Mesenchymal stem cell (in vitro differentiated cells and primary cell): ENCODE results near the gene PTGES2.

Experiments
- DNase-seq: peaks from one replicate; pipeline ENCODE4 v3.0.0-alpha.2; 2013
- H2AFZ ChIP-seq: one replicate; pipeline ENCODE4 v1.6.1; 2013; ENCODE audit warnings: low read depth, mild to moderate bottlenecking, control low read depth, inconsistent platforms, low read length, moderate library complexity
- H2AK5ac ChIP-seq: 2 replicates; pipeline ENCODE4 v1.6.1; 2013; ENCODE audit warnings: low read length, moderate library complexity, mild to moderate bottlenecking, inconsistent platforms; ENCODE audit not compliant: severe bottlenecking
- H2BK120ac ChIP-seq: one replicate; pipeline ENCODE4 v1.6.1; 2013; ENCODE audit warnings: low read depth, mild to moderate bottlenecking, inconsistent platforms, low read length, moderate library complexity
- H2BK12ac ChIP-seq, 2 experiments: one replicate each; pipeline ENCODE4 v1.6.1; 2013; ENCODE audit warnings: inconsistent platforms in 2 of 2, low read length in 2 of 2, mild to moderate bottlenecking in 2 of 2, moderate library complexity in 2 of 2, control low read depth in 1 of 2
- H2BK15ac ChIP-seq: one replicate; pipeline ENCODE4 v1.6.1; 2013; ENCODE audit warnings: mild to moderate bottlenecking, low read depth, inconsistent platforms; ENCODE audit not compliant: poor library complexity, severe bottlenecking
- H2BK5ac ChIP-seq: 2 replicates; pipeline ENCODE4 v1.6.1; 2013; ENCODE audit warnings: low read depth, mild to moderate bottlenecking, low read length, control low read depth, inconsistent platforms; ENCODE audit not compliant: poor library complexity, severe bottlenecking
- H3K14ac ChIP-seq, 2 experiments: one replicate each; pipeline ENCODE4 v1.6.1; 2013; ENCODE audit warnings: inconsistent platforms in 2 of 2, low read length in 2 of 2, control low read depth in 1 of 2, mild to moderate bottlenecking in 1 of 2, moderate library complexity in 1 of 2
- H3K18ac ChIP-seq, 2 experiments: one replicate each; pipeline ENCODE4 v1.6.1; 2013; ENCODE audit warnings: inconsistent platforms in 2 of 2, low read length in 2 of 2, control low read depth in 1 of 2, low read depth in 1 of 2, mild to moderate bottlenecking in 1 of 2
- H3K23ac ChIP-seq, 2 experiments: one replicate each; pipeline ENCODE4 v1.6.1; 2013; ENCODE audit warnings: inconsistent platforms in 2 of 2, low read length in 2 of 2, mild to moderate bottlenecking in 2 of 2, moderate library complexity in 2 of 2, control low read depth in 1 of 2
- H3K27ac ChIP-seq: 2 replicates; pipeline ENCODE4 v1.5.1; 2013; ENCODE audit warnings: mild to moderate bottlenecking, moderate library complexity, low read length, control low read depth, inconsistent platforms; ENCODE audit not compliant: poor library complexity, severe bottlenecking
- H3K27me3 ChIP-seq, 2 experiments: 2 replicates each; pipeline versions ENCODE4 v1.6.1 to v1.7.0; 2013; ENCODE audit warnings: low read length in 2 of 2, mild to moderate bottlenecking in 2 of 2, moderate library complexity in 2 of 2, control low read depth in 1 of 2, inconsistent platforms in 1 of 2; ENCODE audit not compliant: control insufficient read depth in 1 of 2, insufficient read depth in 1 of 2
- H3K36me3 ChIP-seq, 2 experiments: 2 replicates each; pipeline versions ENCODE4 v1.6.1 to v1.7.0; 2013; ENCODE audit warnings: low read length in 2 of 2, control low read depth in 1 of 2, inconsistent platforms in 1 of 2, low read depth in 1 of 2, mild to moderate bottlenecking in 1 of 2; ENCODE audit not compliant: insufficient read depth in 2 of 2, control insufficient read depth in 1 of 2
- H3K4ac ChIP-seq, 2 experiments: one replicate each; pipeline ENCODE4 v1.6.1; 2013; ENCODE audit warnings: inconsistent platforms in 2 of 2, low read length in 2 of 2, mild to moderate bottlenecking in 2 of 2, moderate library complexity in 2 of 2, control low read depth in 1 of 2, low read depth in 1 of 2
- H3K4me1 ChIP-seq: 2 replicates; pipeline ENCODE4 v1.6.1; 2013; ENCODE audit warnings: low read depth, low read length, control low read depth; ENCODE audit not compliant: control insufficient read depth, insufficient read depth
- H3K4me2 ChIP-seq: 2 replicates; pipeline ENCODE4 v1.6.1; 2013; ENCODE audit warnings: low read length, mild to moderate bottlenecking, inconsistent platforms; ENCODE audit not compliant: poor library complexity, severe bottlenecking
- H3K4me3 ChIP-seq, 2 experiments: 2 replicates each; pipeline versions ENCODE4 v1.5.1 to v1.7.0; 2013; ENCODE audit warnings: low read length in 2 of 2, mild to moderate bottlenecking in 2 of 2, control low read depth in 1 of 2, low read depth in 1 of 2; ENCODE audit not compliant: insufficient read depth in 1 of 2
- H3K79me1 ChIP-seq: replicated peaks from 2 replicates; pipeline ENCODE4 v1.6.1; 2013; ENCODE audit warnings: mild to moderate bottlenecking, control low read depth, low read length, inconsistent platforms; ENCODE audit not compliant: poor library complexity, severe bottlenecking
- H3K9ac ChIP-seq: 2 replicates; pipeline ENCODE4 v1.7.0; 2013; ENCODE audit warnings: mild to moderate bottlenecking, low read length, moderate library complexity
- H3K9me3 ChIP-seq: 2 replicates; pipeline ENCODE4 v1.7.0; 2013; ENCODE audit warnings: mild to moderate bottlenecking, low read length; ENCODE audit not compliant: control insufficient read depth
- H4K8ac ChIP-seq: one replicate; pipeline ENCODE4 v1.6.1; 2013; ENCODE audit warnings: inconsistent platforms, mild to moderate bottlenecking, low read length, moderate library complexity
- H4K91ac ChIP-seq: one replicate; pipeline ENCODE4 v1.6.1; 2013; ENCODE audit warnings: mild to moderate bottlenecking, low read length, inconsistent platforms
- WGBS: methylation state at CpG from one replicate; pipeline ENCODE4 v1.1.7; 2013; ENCODE audit warnings: mixed read lengths; 5-methylcytosine and 5-hydroxymethylcytosine counted together

Gene PTGES2

DNA sequence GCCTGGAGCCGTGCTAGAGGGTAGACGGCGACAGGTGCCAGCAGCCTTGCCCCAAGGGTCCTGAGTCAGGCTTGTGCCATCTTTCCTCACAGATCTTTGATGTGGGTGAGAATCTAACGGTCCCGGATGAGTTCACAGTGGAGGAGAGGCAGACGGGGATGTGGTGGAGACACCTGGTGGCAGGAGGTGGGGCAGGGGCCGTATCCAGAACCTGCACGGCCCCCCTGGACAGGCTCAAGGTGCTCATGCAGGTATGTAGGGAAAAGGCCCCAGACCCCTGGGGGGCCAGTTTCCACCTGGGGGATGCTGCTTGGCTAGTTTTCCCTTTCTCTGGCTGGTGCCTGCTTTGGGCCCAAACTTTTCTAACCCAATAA, 24.0 kb downstream of the PTGES2 start:
- H3K27me3 ChIP-seq = no peaks in the 10 kb centered on the region
- no peak overlapping the region for H3K14ac ChIP-seq
- H2AK5ac ChIP-seq = no peak overlapping the region
- H2AFZ ChIP-seq = no peak overlapping the region
- H3K27ac ChIP-seq = no peak overlapping the region
- H3K4me3 ChIP-seq = no peak overlapping the region
- no peak overlapping the region for H4K8ac ChIP-seq
- WGBS = 95% methylated on average over 8 of the region's 8 CpGs
- H3K18ac ChIP-seq = no peak overlapping the region
- H4K91ac ChIP-seq = no peak overlapping the region
- H3K79me1 ChIP-seq = peaks cover 43% of the 10 kb centered on the region
- peaks cover 71 to 77% of the 10 kb centered on the region in 2 experiments for H3K36me3 ChIP-seq
- no peak overlapping the region for H2BK15ac ChIP-seq
- H3K23ac ChIP-seq = no peak overlapping the region
- H2BK5ac ChIP-seq = no peak overlapping the region
- H3K4me1 ChIP-seq = peaks cover 38% of the 10 kb centered on the region
- DNase-seq = no peak
- no peaks in the 10 kb centered on the region for H3K9me3 ChIP-seq
- H3K9ac ChIP-seq = no peak overlapping the region
- H3K4me2 ChIP-seq = no peak overlapping the region
- no peak overlapping the region for H3K4ac ChIP-seq
- H2BK120ac ChIP-seq = no peak overlapping the region
- H2BK12ac ChIP-seq = no peak overlapping the region

DNA sequence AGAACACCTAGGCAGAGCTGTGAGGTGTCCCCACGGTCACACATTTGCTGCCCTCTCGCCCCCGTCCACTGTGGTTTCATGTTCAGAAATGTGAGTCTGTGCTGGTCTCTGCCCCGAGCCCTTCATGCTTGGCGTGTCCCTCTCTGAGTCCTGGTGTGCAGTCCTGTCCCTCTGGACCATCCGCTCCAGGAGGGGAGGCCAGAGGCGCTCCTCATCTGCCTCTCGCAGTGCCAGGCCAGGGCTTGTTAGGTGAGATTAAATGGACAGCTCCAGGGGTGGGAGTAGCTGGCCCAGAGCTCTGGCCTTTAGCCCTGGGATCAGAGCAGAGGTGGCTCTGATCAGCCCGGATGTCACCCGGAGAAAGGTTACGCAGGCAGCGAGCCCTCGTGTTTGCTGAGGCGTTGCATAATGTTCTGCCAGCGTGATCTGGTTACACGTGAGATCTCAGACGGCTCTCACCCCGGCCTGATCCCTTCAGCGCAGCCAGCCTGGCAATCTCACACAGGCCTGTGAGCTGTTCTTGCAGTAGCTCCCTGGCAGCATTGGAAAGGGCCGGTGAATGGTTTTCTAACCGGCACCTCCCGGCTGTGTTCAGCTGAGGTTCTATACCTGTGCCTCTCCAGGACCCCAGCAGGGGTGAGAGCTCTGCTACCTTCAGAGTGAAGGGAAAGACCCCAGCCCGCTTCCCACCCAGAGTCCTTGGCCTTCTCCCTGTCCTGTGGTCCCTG, 24.5 kb downstream of the PTGES2 start:
- H3K4me1 ChIP-seq = peaks cover 38% of the 10 kb centered on the region
- WGBS = 98% methylated on average over 23 of the region's 23 CpGs
- H2AK5ac ChIP-seq = no peak overlapping the region
- H4K8ac ChIP-seq = no peak overlapping the region
- H4K91ac ChIP-seq = no peak overlapping the region
- no peak overlapping the region for H3K4ac ChIP-seq
- no peak overlapping the region for H3K4me2 ChIP-seq
- DNase-seq = no peak
- no peak overlapping the region for H3K4me3 ChIP-seq
- no peaks in the 10 kb centered on the region for H3K9me3 ChIP-seq
- H2BK15ac ChIP-seq = no peak overlapping the region
- H3K23ac ChIP-seq = no peak overlapping the region
- peaks cover 42% of the 10 kb centered on the region for H3K79me1 ChIP-seq
- no peak overlapping the region for H3K9ac ChIP-seq
- no peak overlapping the region for H3K14ac ChIP-seq
- H3K18ac ChIP-seq = no peak overlapping the region
- H3K36me3 ChIP-seq = peaks cover 66 to 72% of the 10 kb centered on the region in 2 experiments
- H3K27ac ChIP-seq = no peak overlapping the region
- H2BK12ac ChIP-seq = no peak overlapping the region
- no peak overlapping the region for H2AFZ ChIP-seq
- H2BK120ac ChIP-seq = no peak overlapping the region
- no peaks in the 10 kb centered on the region for H3K27me3 ChIP-seq
- no peak overlapping the region for H2BK5ac ChIP-seq

DNA sequence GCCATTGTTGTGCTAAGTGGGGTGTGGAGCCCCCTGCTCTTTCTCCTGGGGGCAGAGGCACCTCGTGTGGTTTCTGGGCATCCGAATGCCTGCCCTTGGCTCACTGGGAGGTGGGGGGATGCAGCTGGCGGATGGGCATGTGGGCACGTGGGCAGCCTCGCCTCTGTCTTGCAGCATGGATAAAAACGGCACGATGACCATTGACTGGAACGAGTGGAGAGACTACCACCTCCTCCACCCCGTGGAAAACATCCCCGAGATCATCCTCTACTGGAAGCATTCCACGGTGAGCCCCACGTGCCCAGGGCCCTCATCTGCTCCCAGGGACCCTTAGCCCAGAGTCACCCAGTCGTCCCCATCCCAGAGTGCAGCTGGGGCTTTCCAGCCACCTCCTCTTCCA, 25.3 kb downstream of the PTGES2 start:
- WGBS = 90% methylated on average over 13 of the region's 13 CpGs
- DNase-seq = no peak
- peaks cover 44% of the 10 kb centered on the region for H3K4me1 ChIP-seq
- no peak overlapping the region for H2BK15ac ChIP-seq
- no peak overlapping the region for H2AK5ac ChIP-seq
- H3K23ac ChIP-seq = no peak overlapping the region
- no peak overlapping the region for H2BK120ac ChIP-seq
- H3K4ac ChIP-seq = no peak overlapping the region
- H2BK12ac ChIP-seq = no peak overlapping the region
- H3K79me1 ChIP-seq = peaks cover 39% of the 10 kb centered on the region
- H2AFZ ChIP-seq = no peak overlapping the region
- no peak overlapping the region for H3K4me3 ChIP-seq
- H3K4me2 ChIP-seq = no peak overlapping the region
- H3K9me3 ChIP-seq = no peaks in the 10 kb centered on the region
- no peak overlapping the region for H4K8ac ChIP-seq
- H3K14ac ChIP-seq = no peak overlapping the region
- H3K9ac ChIP-seq = no peak overlapping the region
- no peak overlapping the region for H3K18ac ChIP-seq
- H2BK5ac ChIP-seq = no peak overlapping the region
- peaks cover 58 to 63% of the 10 kb centered on the region in 2 experiments for H3K36me3 ChIP-seq
- no peak overlapping the region for H4K91ac ChIP-seq
- no peaks in the 10 kb centered on the region for H3K27me3 ChIP-seq
- no peak overlapping the region for H3K27ac ChIP-seq

DNA sequence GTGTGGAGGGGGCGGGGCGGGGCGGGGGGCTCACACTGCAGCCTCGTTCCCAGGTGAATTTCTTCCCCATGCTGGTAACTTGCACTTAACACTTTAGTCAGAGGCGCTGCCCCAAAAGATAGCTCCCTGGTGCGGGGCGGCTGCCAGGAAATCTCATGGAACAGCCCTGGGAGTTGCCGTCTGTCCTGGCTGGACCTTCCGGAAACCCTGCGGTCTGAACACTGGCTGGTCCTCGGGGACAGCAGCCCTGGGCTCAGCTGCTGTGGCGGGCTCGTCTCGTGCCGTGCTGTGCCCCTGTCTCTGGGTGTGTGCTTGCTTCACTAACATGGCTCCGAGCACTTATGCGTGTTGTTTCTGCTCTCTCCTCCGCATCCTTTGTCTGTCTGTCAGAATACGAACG, 25.8 kb downstream of the PTGES2 start:
- H3K9ac ChIP-seq = no peak overlapping the region
- no peak overlapping the region for H3K4me2 ChIP-seq
- H3K4me1 ChIP-seq = peaks cover 46% of the 10 kb centered on the region
- no peak overlapping the region for H4K8ac ChIP-seq
- no peak overlapping the region for H3K23ac ChIP-seq
- H3K4me3 ChIP-seq = no peak overlapping the region
- H3K14ac ChIP-seq = no peak overlapping the region
- no peak overlapping the region for H3K18ac ChIP-seq
- H3K27me3 ChIP-seq = no peaks in the 10 kb centered on the region
- no peak overlapping the region for H2AFZ ChIP-seq
- H2BK12ac ChIP-seq = no peak overlapping the region
- H2BK15ac ChIP-seq = no peak overlapping the region
- no peak overlapping the region for H3K27ac ChIP-seq
- no peak overlapping the region for H2AK5ac ChIP-seq
- no peak overlapping the region for H2BK120ac ChIP-seq
- H3K4ac ChIP-seq = no peak overlapping the region
- no peak for DNase-seq
- no peak overlapping the region for H2BK5ac ChIP-seq
- no peaks in the 10 kb centered on the region for H3K9me3 ChIP-seq
- H4K91ac ChIP-seq = no peak overlapping the region
- H3K79me1 ChIP-seq = peaks cover 34% of the 10 kb centered on the region
- H3K36me3 ChIP-seq = peaks cover 53 to 58% of the 10 kb centered on the region in 2 experiments
- WGBS = 97% methylated on average over 20 of the region's 20 CpGs
